Measurements from ENCODE around the gene PYROXD2. TPM values are rescaled to one million over a fixed set of nuclear protein-coding genes. Genes with fewer than 3 reads are reported as not detected.

PYROXD2 gene
- polyA plus RNA-seq, 1 donor from 2014 or later, result 0.11 TPM

GRCh38 chr10:98376485-98376884, 38.5 kb downstream of the PYROXD2 start:
- Histone ChIP-seq H2AFZ (ENCODE audit: low read depth, low read length) (no peak overlapping the region), H3K27ac (ENCODE audit: low read length) (no peak overlapping the region), H3K4me3 (ENCODE audit: low read length) (no peak overlapping the region), H3K9me2 (ENCODE audit: insufficient read depth, low read length) (no peaks in the 10 kb centered on the region), H3F3A (ENCODE audit: insufficient read depth, low read length, poor library complexity, severe bottlenecking) (no peaks in the 10 kb centered on the region), H3K27me3 (ENCODE audit: insufficient read depth, low read depth, low read length) (no peaks in the 10 kb centered on the region), H3K4me2 (ENCODE audit: low read length) (no peak overlapping the region), H3K9me3 (ENCODE audit: low read length) (no peaks in the 10 kb centered on the region), H3K79me2 (replicated peaks; ENCODE audit: insufficient read depth, low read length) (no peaks in the 10 kb centered on the region), H3K36me3 (ENCODE audit: insufficient read depth, low read length) (no peaks in the 10 kb centered on the region), H3K9ac (ENCODE audit: low read length) (no peak overlapping the region), H4K20me1 (ENCODE audit: insufficient read depth) (no peaks in the 10 kb centered on the region)
- no peak for TF ChIP-seq RAD21 (conservative IDR thresholded peaks at IDR 0.05)
- TF ChIP-seq SMC3 (conservative IDR thresholded peaks at IDR 0.05; ENCODE audit: poor library complexity), result no peak

GRCh38 chr10:98374217-98374985, 40.6 kb downstream of the PYROXD2 start:
- no peaks in the 10 kb centered on the region for H4K20me1 ChIP-seq (ENCODE audit: insufficient read depth)

GRCh38 chr10:98373260-98374040, 41.5 kb downstream of the PYROXD2 start:
- Histone ChIP-seq H3K4me2 (ENCODE audit: low read length) (no peak overlapping the region), H3K9me3 (ENCODE audit: low read length) (no peaks in the 10 kb centered on the region), H3K9me2 (ENCODE audit: insufficient read depth, low read length) (no peaks in the 10 kb centered on the region), H3F3A (ENCODE audit: insufficient read depth, low read length, poor library complexity, severe bottlenecking) (no peaks in the 10 kb centered on the region), H3K4me3 (ENCODE audit: low read length) (no peak overlapping the region), H3K9ac (ENCODE audit: low read length) (no peak overlapping the region), H3K36me3 (ENCODE audit: insufficient read depth, low read length) (no peaks in the 10 kb centered on the region), H3K79me2 (replicated peaks; ENCODE audit: insufficient read depth, low read length) (no peaks in the 10 kb centered on the region), H3K27ac (ENCODE audit: low read length) (no peak overlapping the region), H3K27me3 (ENCODE audit: insufficient read depth, low read depth, low read length) (no peaks in the 10 kb centered on the region), H2AFZ (ENCODE audit: low read depth, low read length) (no peak overlapping the region), H4K20me1 (ENCODE audit: insufficient read depth) (no peaks in the 10 kb centered on the region)
- TF ChIP-seq EP300 (conservative IDR thresholded peaks at IDR 0.05; ENCODE audit: poor library complexity, severe bottlenecking) (no peak), POLR2AphosphoS5 (IDR thresholded peaks at IDR 0.05) (no peak), CTCF (IDR thresholded peaks at IDR 0.05; ENCODE audit: poor library complexity, severe bottlenecking) (no peak), SMC3 (conservative IDR thresholded peaks at IDR 0.05; ENCODE audit: poor library complexity) (no peak), TAF1 (IDR thresholded peaks at IDR 0.05; ENCODE audit: low read depth) (no peak), RAD21 (conservative IDR thresholded peaks at IDR 0.05) (no peak), EZH2 (IDR thresholded peaks at IDR 0.05; ENCODE audit: borderline replicate concordance, insufficient read depth, low read length, poor library complexity, severe bottlenecking) (no peak), REST (IDR thresholded peaks at IDR 0.05; ENCODE audit: borderline replicate concordance) (no peak), MXI1 (conservative IDR thresholded peaks at IDR 0.05; ENCODE audit: poor library complexity, severe bottlenecking) (no peak)

More at GRCh38 chr10:98374217-98374985, 40.6 kb downstream of the PYROXD2 start:
- Histone ChIP-seq H3K27ac (ENCODE audit: low read length) (no peak overlapping the region), H2AFZ (ENCODE audit: low read depth, low read length) (no peak overlapping the region), H3K36me3 (ENCODE audit: insufficient read depth, low read length) (no peaks in the 10 kb centered on the region), H3K9me3 (ENCODE audit: low read length) (no peaks in the 10 kb centered on the region), H3F3A (ENCODE audit: insufficient read depth, low read length, poor library complexity, severe bottlenecking) (no peaks in the 10 kb centered on the region), H3K9ac (ENCODE audit: low read length) (no peak overlapping the region), H3K4me2 (ENCODE audit: low read length) (no peak overlapping the region), H3K9me2 (ENCODE audit: insufficient read depth, low read length) (no peaks in the 10 kb centered on the region), H3K27me3 (ENCODE audit: insufficient read depth, low read depth, low read length) (no peaks in the 10 kb centered on the region), H3K79me2 (replicated peaks; ENCODE audit: insufficient read depth, low read length) (no peaks in the 10 kb centered on the region), H3K4me3 (ENCODE audit: low read length) (no peak overlapping the region)
- TF ChIP-seq TAF1 (IDR thresholded peaks at IDR 0.05; ENCODE audit: low read depth), result no peak
- no peak for TF ChIP-seq SMC3 (conservative IDR thresholded peaks at IDR 0.05; ENCODE audit: poor library complexity)

Data from neural cell (in vitro differentiated cells).